A673 (cell line): ENCODE data around the gene TGM2. TPM values are rescaled to one million over a fixed set of nuclear protein-coding genes. Genes with fewer than 3 reads are reported as not detected.

Source experiments
- BruUV-seq: library from RNA; stranded (reverse); fragments of 400-500 nt; replicated peaks from 2 replicates; lab custom pipeline; 2021; lab: Mats Ljungman, UMichigan
- CTCF ChIA-PET: fragments of 300-600 bp; sonication (Branson Sonifier 250); formaldehyde crosslinking; loops from one replicate; lab custom pipeline; 2022; ENCODE audit warnings: antibody characterized with exemption; lab: Charles Lee
- POLR2A ChIA-PET: fragments of 300-600 bp; sonication (Branson Sonifier 250); formaldehyde crosslinking; loops from one replicate; lab custom pipeline; 2022; ENCODE audit warnings: antibody characterized with exemption; ENCODE audit not compliant: low non-redundant PET; lab: Charles Lee
- DNase-seq: peaks from one replicate; pipeline ENCODE4 v3.0.0-alpha.2; 2015; ENCODE audit warnings: low spot score
- H3K27ac ChIP-seq: fragments of 200-600 bp; sonication (generic); 2 replicates; pipeline ENCODE4 v1.5.1; 2016; ENCODE audit warnings: mixed run types, low read depth, mild to moderate bottlenecking, mixed read lengths, antibody characterized with exemption, low read length; ENCODE audit not compliant: poor library complexity, severe bottlenecking
- H3K27me3 ChIP-seq: fragments of 200-600 bp; sonication (generic); replicated peaks from 2 replicates; pipeline ENCODE4 v1.6.1; 2017; ENCODE audit warnings: mixed run types, low read depth, mild to moderate bottlenecking, mixed read lengths, antibody characterized with exemption, low read length; ENCODE audit not compliant: insufficient read depth, poor library complexity
- H3K36me3 ChIP-seq: fragments of 200-600 bp; sonication (generic); 2 replicates; pipeline ENCODE4 v1.6.1; 2016; ENCODE audit warnings: mixed run types, mild to moderate bottlenecking, mixed read lengths, antibody characterized with exemption, low read length; ENCODE audit not compliant: insufficient read depth, poor library complexity, severe bottlenecking
- H3K4me1 ChIP-seq: fragments of 200-600 bp; sonication (generic); 2 replicates; pipeline ENCODE4 v1.6.1; 2017; ENCODE audit warnings: mixed run types, mild to moderate bottlenecking, mixed read lengths, antibody characterized with exemption, low read length; ENCODE audit not compliant: insufficient read depth, poor library complexity, severe bottlenecking
- H3K4me3 ChIP-seq: fragments of 200-600 bp; sonication (generic); 2 replicates; pipeline ENCODE4 v1.5.1; 2016; ENCODE audit warnings: low read depth, mixed run types, mild to moderate bottlenecking, mixed read lengths, low read length; ENCODE audit not compliant: poor library complexity, severe bottlenecking
- H3K9me3 ChIP-seq: fragments of 200-600 bp; sonication (generic); 2 replicates; pipeline ENCODE4 v1.6.1; 2016; ENCODE audit warnings: mixed run types, low read depth, mild to moderate bottlenecking, mixed read lengths, antibody characterized with exemption, low read length; ENCODE audit not compliant: poor library complexity, severe bottlenecking
- EZH2 ChIP-seq: fragments of 200-600 bp; sonication (generic); IDR thresholded peaks from 2 replicates; pipeline ENCODE4 v1.6.1; 2017; ENCODE audit warnings: borderline replicate concordance, low read depth, mild to moderate bottlenecking, mixed read lengths, antibody characterized with exemption, low read length; ENCODE audit not compliant: poor library complexity, severe bottlenecking
- intact Hi-C: fragments of 100-400 bp; cut with micrococcal nuclease; formaldehyde crosslinking; loops from one replicate; pipeline ENCODE4 v1.10.0; 2022; ENCODE audit not compliant: unreplicated experiment
- total RNA-seq: library from RNA; stranded (reverse); gene quantifications from 2 replicates; pipeline ENCODE4 v1.2.3, GENCODE V29; 2021
- TF ChIP-seq, protein P1 (sequence below): fragments of 300-800, 200-600 bp; sonication (generic); conservative IDR thresholded peaks from 2 replicates; pipeline ENCODE4 v1.5.1; 2017; ENCODE audit warnings: low read depth, mild to moderate bottlenecking, antibody characterized with exemption, low read length, moderate library complexity, mixed read lengths

Gene TGM2
- total RNA-seq, 1 experiment from 2014 or later, result 0.43 TPM

GRCh38 chr20:38147163-38147562, 17.9 kb downstream of the TGM2 start:
- H3K9me3 ChIP-seq, result no peaks in the 10 kb centered on the region
- no peak overlapping the region for H3K27ac ChIP-seq
- H3K27me3 ChIP-seq, result no peaks in the 10 kb centered on the region
- ChIA-PET POLR2A (no interaction called here), CTCF (no interaction called here)
- H3K4me3 ChIP-seq, result no peak overlapping the region
- DNase-seq, result no peak
- no TSS peak for BruUV-seq
- intact Hi-C loops, result no loop called here
- no peaks in the 10 kb centered on the region for H3K4me1 ChIP-seq
- no peaks in the 10 kb centered on the region for H3K36me3 ChIP-seq
- no peak for TF ChIP-seq EZH2
- TF ChIP-seq, protein P1, sequence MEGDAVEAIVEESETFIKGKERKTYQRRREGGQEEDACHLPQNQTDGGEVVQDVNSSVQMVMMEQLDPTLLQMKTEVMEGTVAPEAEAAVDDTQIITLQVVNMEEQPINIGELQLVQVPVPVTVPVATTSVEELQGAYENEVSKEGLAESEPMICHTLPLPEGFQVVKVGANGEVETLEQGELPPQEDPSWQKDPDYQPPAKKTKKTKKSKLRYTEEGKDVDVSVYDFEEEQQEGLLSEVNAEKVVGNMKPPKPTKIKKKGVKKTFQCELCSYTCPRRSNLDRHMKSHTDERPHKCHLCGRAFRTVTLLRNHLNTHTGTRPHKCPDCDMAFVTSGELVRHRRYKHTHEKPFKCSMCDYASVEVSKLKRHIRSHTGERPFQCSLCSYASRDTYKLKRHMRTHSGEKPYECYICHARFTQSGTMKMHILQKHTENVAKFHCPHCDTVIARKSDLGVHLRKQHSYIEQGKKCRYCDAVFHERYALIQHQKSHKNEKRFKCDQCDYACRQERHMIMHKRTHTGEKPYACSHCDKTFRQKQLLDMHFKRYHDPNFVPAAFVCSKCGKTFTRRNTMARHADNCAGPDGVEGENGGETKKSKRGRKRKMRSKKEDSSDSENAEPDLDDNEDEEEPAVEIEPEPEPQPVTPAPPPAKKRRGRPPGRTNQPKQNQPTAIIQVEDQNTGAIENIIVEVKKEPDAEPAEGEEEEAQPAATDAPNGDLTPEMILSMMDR, result no peak

GRCh38 chr20:38146628-38147027, 18.4 kb downstream of the TGM2 start:
- no peak for TF ChIP-seq EZH2
- TF ChIP-seq, protein P1, result no peak
- DNase-seq, result no peak
- Histone ChIP-seq H3K4me1 (no peaks in the 10 kb centered on the region), H3K27me3 (no peaks in the 10 kb centered on the region), H3K9me3 (no peaks in the 10 kb centered on the region), H3K36me3 (no peaks in the 10 kb centered on the region), H3K27ac (no peak overlapping the region), H3K4me3 (no peak overlapping the region)
- ChIA-PET POLR2A (no interaction called here), CTCF (no interaction called here)
- BruUV-seq, result no TSS peak
- intact Hi-C loops, result no loop called here

DNA sequence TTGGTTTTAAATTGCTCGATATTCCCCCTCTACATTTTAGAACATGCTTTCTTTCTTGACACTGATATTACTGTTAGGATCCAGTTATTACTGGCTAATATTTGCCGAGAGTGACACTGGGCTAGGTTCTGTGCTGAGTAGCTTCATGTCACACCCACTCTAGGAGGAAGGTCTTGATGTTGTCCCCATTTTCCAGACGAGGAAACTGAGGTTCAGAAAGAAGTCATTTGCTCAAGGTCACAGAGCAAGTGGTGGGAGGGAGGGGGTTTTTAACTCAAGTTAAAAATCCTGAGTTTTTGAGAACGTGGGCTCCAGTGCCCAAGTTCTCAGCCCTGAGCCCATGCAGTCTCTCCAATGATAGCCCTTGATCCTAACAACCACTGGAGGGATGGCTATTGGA, 18.9 kb downstream of the TGM2 start:
- no peak for DNase-seq
- H3K36me3 ChIP-seq, result no peaks in the 10 kb centered on the region
- H3K4me3 ChIP-seq, result no peak overlapping the region
- no peaks in the 10 kb centered on the region for H3K27me3 ChIP-seq
- no peaks in the 10 kb centered on the region for H3K4me1 ChIP-seq
- intact Hi-C loops, result no loop called here
- POLR2A ChIA-PET, result no interaction called here
- CTCF ChIA-PET, result no interaction called here
- TF ChIP-seq, protein P1, result no peak
- TF ChIP-seq EZH2, result no peak
- H3K27ac ChIP-seq, result no peak overlapping the region
- no TSS peak for BruUV-seq
- H3K9me3 ChIP-seq, result no peaks in the 10 kb centered on the region
